Fibroblast of skin of left quadriceps (primary cell): ENCODE results near the gene SDF4.

Experiments
- DNase-seq, 2 experiments: peaks; one replicate each; pipeline ENCODE4 v3.0.0-alpha.2; 2013; ENCODE audit warnings: low read depth in 2 of 2

The SDF4 gene, protein sequence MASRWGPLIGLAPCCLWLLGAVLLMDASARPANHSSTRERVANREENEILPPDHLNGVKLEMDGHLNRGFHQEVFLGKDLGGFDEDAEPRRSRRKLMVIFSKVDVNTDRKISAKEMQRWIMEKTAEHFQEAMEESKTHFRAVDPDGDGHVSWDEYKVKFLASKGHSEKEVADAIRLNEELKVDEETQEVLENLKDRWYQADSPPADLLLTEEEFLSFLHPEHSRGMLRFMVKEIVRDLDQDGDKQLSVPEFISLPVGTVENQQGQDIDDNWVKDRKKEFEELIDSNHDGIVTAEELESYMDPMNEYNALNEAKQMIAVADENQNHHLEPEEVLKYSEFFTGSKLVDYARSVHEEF

DNA sequence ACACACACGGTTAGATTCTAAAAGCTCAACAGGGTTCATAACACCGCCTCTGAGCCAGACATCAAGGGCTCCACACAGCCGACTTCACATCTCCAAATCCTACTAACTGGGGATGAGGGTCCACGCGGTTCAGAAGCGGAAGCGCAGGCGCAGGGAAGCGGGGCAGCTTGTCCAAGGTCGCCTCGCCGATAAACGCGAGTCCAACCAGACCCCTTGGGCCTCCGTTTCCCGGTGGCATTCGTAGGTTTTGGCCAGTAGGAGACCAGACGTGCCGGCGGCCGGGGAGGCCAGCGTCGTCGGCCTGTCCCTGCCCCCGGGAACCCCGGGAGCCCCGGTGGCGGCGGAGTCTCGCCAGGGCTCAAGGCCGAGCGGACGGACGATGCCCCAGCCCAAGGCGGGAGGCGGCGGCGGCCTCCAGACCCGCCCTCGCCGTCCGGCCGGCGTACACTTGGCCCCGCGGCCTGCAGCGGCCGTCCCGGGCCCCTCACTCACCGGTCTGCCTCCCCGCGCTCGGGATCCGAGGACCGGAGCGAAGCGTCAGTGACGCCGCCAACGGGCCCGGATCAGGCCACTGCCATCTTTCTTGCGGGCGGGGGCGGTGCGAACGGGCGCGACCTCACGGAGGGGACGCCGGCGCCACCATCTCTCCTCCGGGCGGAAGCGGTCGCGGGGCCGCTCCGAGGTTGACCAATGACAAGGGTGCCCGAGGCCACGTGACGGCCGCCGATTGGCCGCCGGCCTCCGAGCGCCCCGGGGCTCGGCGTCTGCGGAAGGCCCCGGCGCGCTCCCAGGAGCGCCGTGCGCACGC, at the start of gene SDF4:
Gene SDF4 (minus strand): TSS at position 602 of the 808 bp plus-strand sequence. CDS start 3,229 bp downstream, outside the sequence.
- DNase-seq: peak; percentile 94

DNA sequence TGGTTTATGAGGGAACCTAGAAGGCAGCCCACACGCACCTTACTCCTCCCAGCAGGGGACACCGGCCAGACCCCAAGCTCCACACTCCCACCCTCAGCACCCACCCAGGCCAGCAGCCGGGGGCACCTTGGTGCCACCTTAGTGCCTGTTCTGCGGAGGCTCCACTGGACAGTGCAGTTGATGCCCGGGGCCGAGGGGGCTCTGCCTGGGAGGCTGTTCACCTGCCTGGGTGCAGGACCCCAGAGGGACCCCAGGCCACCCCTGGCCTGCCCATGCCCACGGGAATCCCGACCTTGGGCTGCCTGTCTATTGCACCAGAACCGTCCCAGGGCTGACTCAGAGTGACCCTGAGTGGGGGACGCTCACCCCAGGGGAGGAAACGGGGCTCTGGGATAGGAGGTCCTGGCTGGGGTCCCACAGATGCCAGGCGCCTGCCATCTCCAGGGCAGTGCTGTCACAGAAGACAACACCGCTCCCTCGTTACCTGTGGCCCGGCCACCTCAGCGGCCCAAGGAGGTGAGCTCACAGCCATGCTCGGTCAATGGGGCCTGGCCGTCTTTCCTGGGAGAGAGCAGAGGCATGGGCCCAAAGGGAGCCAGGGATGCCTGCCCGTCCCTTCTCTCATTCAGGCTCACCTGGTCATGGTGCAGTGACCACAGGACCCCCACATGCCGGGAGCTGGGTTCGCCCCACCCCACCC, 49.1 kb upstream of the SDF4 start:
- DNase-seq: no peak

DNA sequence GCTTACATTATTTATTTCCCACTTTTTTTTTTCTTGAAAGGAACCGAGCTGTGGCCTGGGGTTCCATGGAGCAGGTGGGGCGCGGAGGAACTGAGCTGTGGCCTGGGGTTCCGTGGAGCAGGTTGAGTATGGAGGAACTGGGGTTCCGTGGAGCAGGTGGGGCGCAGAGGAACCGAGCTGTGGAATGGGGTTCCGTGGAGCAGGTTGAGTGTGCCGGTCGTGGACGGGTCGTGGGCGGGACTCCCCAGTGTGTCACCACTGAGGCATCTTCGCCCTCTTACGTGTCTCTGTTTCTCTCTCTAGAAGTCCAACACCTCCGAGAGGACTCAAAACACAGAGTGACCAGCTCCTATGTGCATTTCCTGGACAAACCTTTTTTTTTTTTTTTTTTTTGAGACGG, 47.2 kb upstream of the SDF4 start:
- no peak for DNase-seq

DNA sequence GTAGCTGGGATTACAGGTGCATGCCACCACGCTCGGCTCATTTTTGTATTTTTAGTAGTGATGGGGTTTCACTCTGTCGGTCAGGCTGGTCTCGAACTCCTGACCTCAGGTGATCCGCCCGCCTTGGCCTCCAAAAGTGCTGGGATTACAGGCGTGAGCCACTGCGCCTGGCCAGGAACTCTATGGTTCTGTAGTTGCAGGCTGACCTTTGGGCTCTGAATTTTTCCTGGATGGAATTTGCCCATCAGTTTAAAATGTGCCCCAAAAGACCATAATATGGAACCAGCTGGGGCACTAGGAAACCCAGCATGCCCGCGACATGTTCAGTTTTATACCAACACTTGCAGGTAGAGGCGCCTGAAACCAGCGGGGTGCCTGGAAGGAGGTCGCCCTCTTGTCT, 46.8 kb upstream of the SDF4 start:
- no peak for DNase-seq

DNA sequence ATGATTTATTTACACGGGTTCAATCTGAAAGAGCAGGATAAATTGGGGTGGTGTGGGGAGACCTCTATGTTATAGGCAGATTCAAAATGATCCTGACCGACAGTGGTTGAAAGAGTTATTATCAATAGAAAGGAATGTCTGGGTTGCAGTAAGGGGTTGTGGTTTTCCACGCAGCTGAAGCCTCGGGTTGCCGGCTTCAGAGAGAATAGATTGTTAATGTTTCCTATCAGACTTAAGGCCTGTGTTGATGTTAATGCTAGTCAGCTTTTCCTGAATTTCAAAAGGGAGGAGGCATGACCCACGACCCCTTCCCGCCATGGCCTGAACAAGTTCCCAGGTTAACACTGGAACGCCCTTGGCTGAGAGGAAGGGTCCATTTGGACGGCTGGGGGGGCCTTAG, 44.0 kb upstream of the SDF4 start:
- no peak for DNase-seq

DNA sequence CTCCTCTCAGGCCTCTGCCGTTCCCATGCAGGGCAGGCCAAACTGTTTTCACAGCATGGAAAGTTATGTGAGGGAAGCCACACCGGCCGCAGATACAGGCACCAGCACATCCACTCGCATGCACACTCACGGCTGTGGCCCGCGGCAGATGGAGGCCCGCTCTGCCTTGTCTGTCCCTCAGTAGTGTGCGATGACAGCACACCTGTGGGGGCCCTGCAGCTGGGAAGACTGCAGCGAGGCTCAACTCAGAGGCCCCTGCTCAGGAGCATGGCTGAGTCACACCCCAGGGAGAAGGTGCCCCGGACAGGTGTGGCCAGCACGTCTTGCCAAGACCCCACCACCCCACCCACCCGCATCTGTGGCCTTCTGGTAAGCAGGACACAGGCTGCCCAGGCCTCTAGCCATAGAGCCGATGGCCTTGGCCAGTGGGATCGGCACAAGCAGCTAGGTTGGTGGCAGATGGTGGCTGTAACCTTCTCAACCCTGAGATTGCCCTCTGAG, 43.2 kb upstream of the SDF4 start:
- no peak for DNase-seq

DNA sequence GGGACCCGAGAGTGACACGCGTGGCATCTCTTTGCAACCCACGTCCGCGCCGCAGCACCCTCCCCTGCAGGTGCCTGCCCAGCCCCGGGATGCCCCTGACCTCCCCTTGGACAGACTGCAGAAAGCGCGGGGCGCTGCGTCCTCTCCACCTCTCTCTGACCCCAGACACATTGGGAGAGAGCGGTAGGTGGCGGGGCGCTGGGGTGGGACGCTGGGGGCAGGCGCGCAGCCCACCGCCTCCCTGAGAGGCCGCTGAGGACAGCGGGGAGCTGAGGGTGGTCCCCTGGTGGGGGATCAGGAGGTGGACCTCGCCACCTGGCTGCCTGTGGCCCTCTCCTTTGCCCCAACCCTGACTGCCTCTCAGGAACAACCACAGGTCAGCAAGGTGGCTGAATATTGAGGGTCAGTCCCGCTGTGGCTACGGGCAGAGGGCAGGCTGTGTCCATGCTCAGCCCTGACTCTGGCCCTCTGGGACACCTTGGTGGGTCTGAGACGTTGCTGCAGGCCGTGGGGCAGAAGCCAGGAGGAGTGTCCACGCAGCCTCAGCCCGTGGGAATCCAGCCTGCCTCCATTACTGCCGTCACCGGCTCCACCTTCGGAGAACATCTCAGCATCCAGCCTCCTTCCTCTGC, 42.6 kb upstream of the SDF4 start:
- DNase-seq: no peak

DNA sequence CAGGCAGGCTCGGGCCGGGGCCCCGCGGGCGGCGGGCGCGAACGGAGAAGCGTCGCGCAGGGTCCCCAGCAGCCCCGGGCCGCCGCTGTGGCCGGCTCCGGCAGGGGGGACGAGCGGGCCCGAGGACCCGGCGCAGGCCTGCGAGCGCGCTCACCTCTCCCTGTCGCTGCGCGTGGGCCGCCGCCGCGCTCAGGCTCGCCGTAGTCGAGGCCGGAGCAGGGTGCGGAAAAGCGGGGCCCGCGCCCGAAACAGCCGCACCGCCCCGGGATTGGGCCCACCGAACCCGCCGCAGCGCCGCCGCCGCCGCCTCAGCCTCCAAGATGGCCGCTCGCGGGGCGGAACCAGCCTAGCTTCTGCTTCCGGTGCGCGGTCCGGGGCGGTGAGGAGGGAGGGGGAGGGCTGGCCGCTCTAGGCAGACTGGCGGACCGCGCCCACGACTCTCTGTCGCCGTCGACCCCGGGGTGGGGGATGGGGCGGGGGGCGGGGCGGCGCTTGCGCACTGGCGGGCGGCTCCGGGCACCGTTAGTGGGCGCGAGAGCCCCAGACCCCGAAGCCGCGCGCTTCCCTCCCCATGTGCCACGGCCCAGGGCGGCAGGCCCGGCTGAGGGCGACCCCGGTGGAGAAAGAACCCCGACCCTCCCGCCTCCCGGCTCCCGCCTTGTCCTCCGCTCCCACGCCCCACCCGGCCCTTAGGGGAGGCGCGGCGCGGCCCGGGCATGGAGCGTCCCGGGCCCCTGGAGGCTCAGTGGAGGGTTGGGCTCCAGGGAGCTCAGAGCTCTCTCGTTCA, 41.9 kb upstream of the SDF4 start, which contains the start of gene UBE2J2:
Gene UBE2J2 (minus strand): TSS at position 343 of the 787 bp plus-strand sequence. CDS start 5,862 bp downstream, outside the sequence.
- DNase-seq: peak; percentile 75 to 78

DNA sequence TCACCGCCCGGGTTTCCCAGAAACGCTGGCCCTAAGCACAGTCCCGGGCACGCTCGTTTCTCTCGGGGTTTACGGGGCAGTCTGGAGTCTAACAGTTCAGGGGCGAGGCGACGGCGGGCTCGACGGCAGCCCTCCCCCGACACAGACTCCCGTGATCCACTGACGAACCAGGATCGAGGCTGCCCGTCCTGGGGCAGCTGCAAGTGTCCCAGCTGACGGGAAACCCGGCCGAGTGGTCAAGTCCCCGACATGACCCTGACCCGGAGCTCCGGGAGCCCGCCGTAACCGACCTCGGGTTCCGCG, 41.4 kb upstream of the SDF4 start:
- no peak for DNase-seq

DNA sequence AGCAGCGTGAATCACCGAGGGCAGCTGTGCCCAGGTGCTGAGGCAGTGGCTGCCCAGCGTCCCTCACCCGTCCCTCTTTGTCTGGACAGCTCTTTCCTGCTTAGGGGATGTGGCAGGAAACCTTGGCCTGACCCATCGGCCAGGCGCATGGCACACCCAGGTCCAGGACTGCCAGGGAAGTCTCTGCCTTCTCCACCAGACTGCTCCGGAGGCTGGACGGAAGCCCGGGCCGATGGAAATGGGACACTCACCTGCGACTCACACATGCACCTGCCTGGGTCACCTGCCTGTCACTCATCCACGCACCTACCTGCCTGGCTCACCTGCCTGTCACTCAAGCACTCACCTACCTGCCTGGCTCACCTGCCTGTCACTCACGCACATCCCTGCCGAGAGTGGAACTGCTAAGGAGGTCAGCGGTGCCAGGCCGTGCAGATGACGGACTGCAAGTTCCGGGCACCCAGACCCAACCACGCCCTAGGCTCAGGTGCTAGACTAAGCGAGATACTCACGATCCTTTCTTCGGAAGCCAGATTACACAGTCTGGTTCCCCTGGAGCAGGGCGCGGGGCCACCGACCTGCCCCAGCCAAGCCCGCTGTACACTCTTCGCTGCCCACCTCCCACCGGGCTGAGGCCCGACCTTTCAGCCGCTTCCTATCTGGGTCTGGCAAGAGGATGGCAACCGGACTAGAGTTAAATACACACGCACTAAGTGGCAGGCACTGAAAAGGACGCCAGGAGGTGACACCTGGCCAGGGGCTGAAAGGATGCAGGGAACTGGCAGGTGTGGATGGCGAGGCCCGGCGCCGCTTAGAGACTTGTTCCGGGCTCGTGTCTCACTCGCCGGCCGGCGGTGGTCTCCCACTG, 40.8 kb upstream of the SDF4 start:
- DNase-seq: no peak

DNA sequence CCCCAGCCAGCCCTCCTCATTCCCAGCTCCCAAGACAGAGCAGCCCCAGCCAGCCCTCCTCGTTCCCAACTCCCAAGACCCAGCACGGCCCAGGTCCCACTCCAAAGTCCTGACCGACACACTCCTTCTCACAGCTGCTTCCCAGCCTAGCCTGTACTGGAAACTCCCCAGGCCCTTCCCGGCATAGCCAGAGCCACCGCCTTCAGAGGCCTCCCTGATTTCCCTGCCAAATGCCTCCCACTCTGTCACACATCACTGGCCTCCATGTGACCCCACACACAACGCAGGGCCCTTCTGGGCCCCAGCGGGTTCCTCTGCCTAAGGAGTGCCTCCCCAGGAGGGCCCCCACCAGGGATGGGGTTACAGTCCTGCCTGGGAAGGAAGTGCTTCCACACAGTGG, 39.0 kb upstream of the SDF4 start:
- DNase-seq: no peak

DNA sequence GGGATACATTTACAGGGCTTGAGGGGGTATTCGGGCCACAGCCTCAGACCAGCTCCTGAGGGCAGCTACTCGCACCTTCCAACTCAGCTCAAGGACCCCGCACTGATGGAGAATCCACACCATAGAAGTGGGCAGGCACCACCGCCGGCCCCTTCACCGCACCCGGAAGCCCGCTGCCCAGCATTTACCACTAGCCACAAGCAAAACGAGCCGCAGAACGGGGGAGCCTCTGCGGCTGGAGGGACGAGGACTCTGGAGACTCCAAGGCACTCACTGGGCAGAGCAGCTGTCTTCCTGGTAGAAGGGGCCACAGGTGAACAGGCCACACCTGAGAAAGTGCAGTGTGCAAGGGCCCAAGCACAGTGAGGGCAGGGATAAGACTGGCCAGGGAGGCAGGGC, 36.5 kb upstream of the SDF4 start:
- DNase-seq: no peak

DNA sequence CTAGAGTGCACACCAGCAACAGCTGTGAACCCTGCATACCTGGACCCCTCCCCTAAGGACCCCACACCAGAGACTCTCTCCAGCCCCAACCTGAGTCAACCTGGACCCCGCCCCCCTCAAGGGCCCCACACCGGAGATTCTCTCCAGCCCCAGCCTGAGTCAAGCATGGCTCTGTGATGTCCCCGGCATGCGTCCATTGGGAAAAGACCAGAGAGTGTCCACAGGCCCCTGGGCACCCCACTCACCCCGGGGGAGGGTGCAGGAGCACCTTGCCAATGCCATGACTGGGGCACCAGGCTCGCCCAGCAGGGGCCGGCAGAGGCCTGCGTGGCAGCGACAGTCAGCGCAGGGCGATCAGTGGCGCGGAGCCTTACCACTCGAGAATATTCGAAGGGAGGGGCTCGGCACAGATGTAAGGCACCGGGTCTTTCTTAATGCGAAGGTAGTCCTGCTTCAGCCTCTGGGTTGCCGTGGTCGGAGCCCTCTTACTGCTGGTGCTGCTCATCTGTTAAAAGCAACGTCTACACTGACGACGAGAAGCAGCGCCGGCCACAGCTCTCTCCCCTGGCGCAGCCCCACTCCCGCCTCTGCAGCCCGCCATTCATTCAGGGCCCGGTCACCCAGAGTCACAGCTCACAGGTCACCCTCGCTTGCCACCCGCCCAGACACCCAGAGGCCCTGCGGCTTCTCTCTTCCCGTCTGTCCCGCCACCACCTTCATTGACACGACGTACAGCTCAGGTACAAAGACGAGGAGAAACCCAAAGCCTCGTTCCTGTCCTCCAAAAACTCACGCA, 35.9 kb upstream of the SDF4 start:
- DNase-seq: no peak

DNA sequence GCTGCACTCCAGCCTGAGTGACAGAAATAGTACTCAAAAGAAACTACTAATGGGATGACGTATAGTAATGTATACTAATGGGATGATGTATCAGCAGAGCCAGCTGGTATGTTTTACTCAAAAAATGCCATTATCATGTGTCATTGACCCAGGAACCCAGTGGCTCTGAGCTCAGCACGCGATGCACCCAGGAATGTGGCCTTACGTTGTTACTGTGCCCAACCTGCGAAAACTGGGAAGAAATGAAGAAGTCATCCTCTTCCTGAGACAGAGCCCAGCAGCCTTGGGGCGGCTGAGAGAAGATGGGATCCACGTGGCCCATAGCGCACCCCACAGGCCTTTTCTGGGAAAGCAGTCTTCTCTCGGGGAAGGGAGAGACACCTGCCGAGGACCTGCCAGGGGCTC, 33.1 kb upstream of the SDF4 start:
- peak; percentile 96 to 97 for DNase-seq

DNA sequence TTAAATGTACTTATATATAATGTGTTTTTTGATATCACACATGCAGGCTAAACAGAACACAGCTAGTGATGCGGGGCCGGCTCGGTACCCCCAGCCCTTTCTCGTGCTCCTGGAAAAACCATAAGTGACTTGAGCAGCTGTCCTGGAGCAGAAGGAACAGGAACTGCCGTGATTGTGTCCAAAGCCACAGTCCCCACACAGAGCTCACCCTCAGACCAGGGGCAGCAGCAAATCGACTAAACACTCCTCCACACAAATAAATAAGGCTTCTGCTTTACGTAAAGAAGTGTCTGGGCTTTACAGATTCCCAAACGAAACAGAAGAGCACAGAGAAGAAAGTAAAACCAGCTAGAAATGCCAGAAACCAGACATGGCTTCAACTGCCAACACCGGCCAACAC, 32.2 kb upstream of the SDF4 start:
- DNase-seq: no peak

DNA sequence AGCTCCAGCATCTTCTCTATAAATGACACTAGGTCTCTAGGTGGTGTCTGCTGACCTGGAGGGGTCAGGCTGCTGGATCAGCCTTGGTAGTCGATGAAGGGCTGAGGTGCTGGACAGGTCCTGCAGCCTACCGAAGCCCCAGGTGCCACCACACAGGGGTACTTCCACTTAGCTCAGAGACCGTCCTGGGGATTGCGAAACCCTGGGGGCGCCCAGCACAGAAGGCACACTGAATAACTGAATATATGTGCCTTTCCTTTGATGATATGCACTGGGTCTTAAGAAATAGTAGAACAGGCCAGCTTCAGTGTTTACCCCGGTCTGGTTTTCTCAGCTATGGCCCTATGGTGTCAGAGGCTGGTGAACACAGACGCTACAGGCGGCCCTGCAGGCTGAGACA, 31.0 kb upstream of the SDF4 start:
- DNase-seq: no peak

DNA sequence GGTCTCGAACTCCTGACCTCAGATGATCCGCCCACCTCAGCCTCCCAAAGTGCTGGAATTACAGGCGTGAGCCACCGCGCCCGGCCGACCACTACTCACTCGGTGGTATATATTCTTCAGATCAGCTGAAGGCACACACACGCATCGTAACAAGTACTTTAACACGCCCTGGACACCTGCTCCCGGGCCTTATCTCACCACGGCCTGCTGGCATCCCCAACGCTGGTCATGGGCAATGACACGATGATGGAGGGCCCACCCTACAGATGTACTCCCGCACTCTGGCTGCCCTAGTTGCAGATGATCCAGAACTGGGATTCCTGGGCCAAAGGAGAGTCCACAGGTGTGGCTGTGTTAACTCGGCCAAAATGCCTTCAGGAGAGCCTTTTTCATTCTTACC, 30.3 kb upstream of the SDF4 start:
- no peak for DNase-seq

DNA sequence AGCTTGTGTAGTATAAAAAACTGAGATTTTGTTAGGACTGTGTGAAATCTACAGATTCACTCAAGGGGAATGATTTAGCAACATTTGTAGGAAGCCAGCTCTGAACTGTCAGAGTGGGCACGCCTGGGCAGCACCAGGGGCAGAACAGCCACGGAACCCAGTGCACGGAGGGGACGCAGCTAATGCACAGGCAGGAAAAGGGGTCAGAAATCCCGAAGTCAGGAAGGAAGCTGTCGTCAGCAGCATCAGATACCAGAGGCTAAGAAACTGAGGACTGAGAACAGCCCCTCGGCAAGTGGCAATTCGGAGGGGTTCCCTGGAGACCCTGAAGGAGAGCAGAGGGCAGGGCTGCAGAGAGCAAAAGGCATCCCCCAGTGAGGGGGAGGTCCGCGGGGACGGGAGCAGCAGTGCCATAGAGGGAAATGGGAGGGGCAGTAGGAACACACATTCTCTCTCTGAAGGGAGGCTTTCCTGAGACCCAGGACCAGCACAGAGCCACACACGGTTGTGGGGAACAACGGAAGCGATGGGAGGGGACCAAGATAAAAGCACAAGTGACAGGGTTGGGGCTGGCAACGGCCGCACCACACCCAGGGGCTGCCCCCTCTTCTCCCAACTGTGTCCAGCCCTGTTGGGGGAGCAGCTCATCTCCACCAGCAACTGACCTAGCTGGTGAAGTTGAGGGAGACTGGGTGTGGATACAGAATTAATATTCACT, 29.2 kb upstream of the SDF4 start:
- no peak for DNase-seq
